ENCODE measurements around the gene ADCY3. TPM values are rescaled to one million over a fixed set of nuclear protein-coding genes. Genes with fewer than 3 reads are reported as not detected.

Gene ADCY3
- total RNA-seq, 4 donors from 2014 or later: 11.7 to 80.2 (median 22.6) TPM

DNA sequence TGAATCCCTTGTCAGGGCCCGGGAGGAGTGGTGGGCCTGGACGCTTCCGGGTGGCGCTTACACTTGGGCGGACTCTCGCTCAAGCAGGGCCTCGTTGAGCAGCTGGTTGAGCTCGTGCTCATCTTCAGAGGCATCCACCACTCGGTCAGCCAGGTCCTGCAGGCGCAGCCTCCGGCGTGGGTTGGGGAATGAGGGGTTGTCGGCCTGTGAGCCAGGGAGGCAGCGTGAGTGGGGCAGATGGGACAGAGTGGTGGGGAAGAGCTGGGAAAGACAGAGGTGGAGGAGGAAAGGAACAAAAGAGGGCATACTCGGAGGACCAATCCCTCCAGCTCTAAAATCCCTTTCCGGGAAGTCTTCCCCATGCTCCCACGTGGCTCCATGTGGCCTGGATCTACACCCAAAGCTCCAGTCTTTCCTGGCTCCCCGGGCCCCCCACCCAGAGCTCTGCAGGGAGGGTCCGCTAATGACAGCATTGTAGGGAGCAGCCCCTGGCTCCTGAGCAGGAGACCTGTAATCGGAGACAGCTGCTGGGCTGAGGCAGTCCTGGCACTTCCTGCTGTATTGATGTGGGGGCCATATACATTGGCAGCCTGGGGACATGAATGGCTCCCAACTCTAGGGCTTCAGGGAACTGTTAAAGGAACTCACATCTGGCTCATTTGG lies 85.2 kb downstream of the ADCY3 start:
- H3K27me3 ChIP-seq: no peaks in the 10 kb centered on the region
- in situ Hi-C loops (cut with MboI; ENCODE audit: low pct_ligation_motif_present in 1 of 4, low pct_unique_long_range_greater_than_20kb in 1 of 4, low sequenced_read_pairs in 3 of 4): no loop called here
- no peak for DNase-seq
- intact Hi-C loops (cut with DNase I; ENCODE audit: low total_unique reads): no loop called here
- H3K9me3 ChIP-seq: no peaks in the 10 kb centered on the region
- H3K4me3 ChIP-seq: no peak overlapping the region
- H3K36me3 ChIP-seq: no peaks in the 10 kb centered on the region
- TF ChIP-seq, protein P1, sequence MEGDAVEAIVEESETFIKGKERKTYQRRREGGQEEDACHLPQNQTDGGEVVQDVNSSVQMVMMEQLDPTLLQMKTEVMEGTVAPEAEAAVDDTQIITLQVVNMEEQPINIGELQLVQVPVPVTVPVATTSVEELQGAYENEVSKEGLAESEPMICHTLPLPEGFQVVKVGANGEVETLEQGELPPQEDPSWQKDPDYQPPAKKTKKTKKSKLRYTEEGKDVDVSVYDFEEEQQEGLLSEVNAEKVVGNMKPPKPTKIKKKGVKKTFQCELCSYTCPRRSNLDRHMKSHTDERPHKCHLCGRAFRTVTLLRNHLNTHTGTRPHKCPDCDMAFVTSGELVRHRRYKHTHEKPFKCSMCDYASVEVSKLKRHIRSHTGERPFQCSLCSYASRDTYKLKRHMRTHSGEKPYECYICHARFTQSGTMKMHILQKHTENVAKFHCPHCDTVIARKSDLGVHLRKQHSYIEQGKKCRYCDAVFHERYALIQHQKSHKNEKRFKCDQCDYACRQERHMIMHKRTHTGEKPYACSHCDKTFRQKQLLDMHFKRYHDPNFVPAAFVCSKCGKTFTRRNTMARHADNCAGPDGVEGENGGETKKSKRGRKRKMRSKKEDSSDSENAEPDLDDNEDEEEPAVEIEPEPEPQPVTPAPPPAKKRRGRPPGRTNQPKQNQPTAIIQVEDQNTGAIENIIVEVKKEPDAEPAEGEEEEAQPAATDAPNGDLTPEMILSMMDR (IDR thresholded peaks at IDR 0.05): no peak
- TF ChIP-seq POLR2AphosphoS5 (IDR thresholded peaks at IDR 0.05) (no peak), EP300 (IDR thresholded peaks at IDR 0.05; ENCODE audit: low read depth) (no peak), POLR2A (IDR thresholded peaks at IDR 0.05) (no peak)
- H3K4me1 ChIP-seq: no peaks in the 10 kb centered on the region
- WGBS, 2 donors (ENCODE audit: low coverage in 1 of 2): 94% methylated on average over 20 of the region's 20 CpGs; no CpG with 5 or more reads in 1 of the 2 donors
- no peak overlapping the region for H3K27ac ChIP-seq

DNA sequence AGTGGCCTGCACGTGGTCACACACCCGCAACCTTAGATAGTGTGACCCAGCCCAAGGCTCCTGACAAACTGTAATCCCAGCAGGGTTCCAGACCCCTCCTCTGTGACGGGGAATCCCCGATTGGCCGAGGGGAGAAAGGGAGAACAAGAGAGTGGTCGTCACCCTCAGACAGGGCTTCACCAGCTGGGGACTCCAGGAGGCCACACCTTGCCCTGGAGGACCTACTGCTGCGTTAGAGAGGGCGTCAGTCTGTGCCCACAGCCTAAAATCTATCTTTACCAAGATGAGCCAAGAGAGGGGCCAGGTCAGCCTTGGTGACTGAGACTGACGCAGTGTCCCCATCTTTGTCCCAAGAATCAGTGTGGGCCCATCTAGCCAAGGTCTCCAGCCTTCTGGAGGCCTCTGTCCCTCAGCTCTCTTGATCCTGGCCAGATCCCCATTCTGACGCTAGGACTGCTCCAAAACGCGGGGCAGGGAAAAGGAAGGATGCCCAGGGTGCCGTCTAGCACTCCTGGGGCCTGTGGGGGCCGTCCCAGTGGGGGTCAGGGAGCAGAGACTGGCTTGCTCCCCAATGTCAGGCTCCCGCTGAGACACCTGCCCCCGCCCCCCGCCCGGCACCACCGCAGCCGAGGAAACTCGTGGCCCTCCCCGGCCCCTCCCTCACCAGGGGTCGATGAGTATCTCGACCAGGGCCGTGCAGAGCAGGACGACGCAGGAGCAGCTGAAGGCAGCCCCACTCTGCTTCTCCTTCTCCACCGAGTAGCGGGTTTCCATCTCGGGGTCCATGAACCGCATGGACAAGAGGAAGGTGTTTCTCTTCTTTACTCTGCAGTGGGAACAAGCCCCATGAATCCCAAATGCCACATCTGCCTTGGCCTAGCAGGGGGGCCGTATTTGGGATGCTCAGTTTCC lies 86.0 kb downstream of the ADCY3 start:
- Histone ChIP-seq H3K36me3 (no peaks in the 10 kb centered on the region), H3K9me3 (no peaks in the 10 kb centered on the region), H3K27me3 (no peaks in the 10 kb centered on the region), H3K4me3 (no peak overlapping the region), H3K4me1 (no peaks in the 10 kb centered on the region), H3K27ac (no peak overlapping the region)
- DNase-seq: no peak
- in situ Hi-C loops (cut with MboI; ENCODE audit: low pct_ligation_motif_present in 1 of 4, low pct_unique_long_range_greater_than_20kb in 1 of 4, low sequenced_read_pairs in 3 of 4): no loop called here
- intact Hi-C loops (cut with DNase I; ENCODE audit: low total_unique reads): no loop called here
- WGBS, 2 donors (ENCODE audit: low coverage in 1 of 2): 90 to 100% methylated on average over 1 to 22 of the region's 32 CpGs
- no peak for TF ChIP-seq POLR2A (IDR thresholded peaks at IDR 0.05)
- TF ChIP-seq POLR2AphosphoS5 (IDR thresholded peaks at IDR 0.05): no peak
- TF ChIP-seq, protein P1 (IDR thresholded peaks at IDR 0.05): no peak
- TF ChIP-seq EP300 (IDR thresholded peaks at IDR 0.05; ENCODE audit: low read depth): no peak

DNA sequence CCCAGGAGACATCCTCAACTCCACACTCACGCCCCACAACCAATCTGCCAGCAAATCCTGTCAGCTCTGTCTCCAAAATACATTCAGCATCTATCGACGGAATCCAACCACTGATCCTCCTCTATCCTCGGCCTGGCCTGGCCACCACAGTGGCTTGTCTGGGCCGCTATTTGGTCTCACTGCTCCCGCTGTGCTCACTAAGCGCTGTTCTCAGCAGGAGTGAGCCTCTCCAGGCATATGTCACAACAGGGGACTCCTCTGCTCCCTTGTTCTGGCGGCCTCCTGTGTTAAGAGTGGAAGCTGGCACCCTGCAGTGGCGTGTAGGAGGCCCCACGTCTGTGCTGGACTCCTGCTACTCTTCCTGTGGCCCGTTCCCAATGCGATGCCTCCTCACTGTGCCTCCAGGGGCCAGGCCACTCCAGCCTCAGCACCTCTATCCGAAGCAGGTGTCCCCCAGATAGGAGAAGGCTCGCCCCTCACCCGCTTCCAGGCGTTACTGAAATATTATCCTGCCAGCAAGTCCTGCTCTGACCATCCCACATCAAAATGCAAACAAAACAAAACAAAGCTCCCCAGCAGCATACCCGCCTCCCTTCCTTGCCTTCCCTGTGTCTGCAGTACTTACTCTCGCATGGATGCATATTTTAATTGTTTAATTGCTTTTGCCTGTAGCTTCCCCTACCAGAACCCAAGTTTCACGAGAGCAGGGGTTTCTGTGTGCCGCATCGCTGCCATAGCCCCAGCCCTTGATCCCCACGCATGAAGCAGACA lies 86.9 kb downstream of the ADCY3 start:
- no peak overlapping the region for H3K4me3 ChIP-seq
- DNase-seq: no peak
- H3K27me3 ChIP-seq: no peaks in the 10 kb centered on the region
- H3K4me1 ChIP-seq: no peaks in the 10 kb centered on the region
- no peaks in the 10 kb centered on the region for H3K36me3 ChIP-seq
- 96 to 100% methylated on average over 6 to 20 of the region's 22 CpGs for WGBS, 2 donors (ENCODE audit: low coverage in 1 of 2)
- H3K27ac ChIP-seq: no peak overlapping the region
- no peaks in the 10 kb centered on the region for H3K9me3 ChIP-seq
- TF ChIP-seq, protein P1 (IDR thresholded peaks at IDR 0.05): no peak
- TF ChIP-seq POLR2A (IDR thresholded peaks at IDR 0.05) (no peak), POLR2AphosphoS5 (IDR thresholded peaks at IDR 0.05) (no peak), EP300 (IDR thresholded peaks at IDR 0.05; ENCODE audit: low read depth) (no peak)
- in situ Hi-C loops (cut with MboI; ENCODE audit: low pct_ligation_motif_present in 1 of 4, low pct_unique_long_range_greater_than_20kb in 1 of 4, low sequenced_read_pairs in 3 of 4): no loop called here
- intact Hi-C loops (cut with DNase I; ENCODE audit: low total_unique reads): no loop called here

DNA sequence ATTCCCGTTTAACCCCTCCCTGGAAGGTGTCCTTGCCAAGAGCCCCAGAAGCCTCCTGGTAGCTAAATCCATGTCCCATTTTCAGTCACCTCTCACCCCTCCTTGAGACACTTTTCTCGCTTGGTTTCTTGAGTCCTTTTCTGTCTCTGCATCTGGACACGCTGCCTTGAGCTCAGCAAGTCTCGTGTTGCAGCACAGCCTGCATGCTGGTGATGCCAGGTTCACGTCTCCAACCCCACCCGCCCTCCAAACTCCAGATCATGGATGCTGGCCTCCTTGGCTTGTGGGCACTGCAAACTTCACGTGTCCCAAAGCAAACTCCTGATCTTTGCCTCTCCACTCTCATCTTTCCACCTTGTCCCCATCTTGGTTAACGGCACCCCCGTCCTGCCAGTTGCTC lies 87.5 kb downstream of the ADCY3 start:
- in situ Hi-C loops (cut with MboI; ENCODE audit: low pct_ligation_motif_present in 1 of 4, low pct_unique_long_range_greater_than_20kb in 1 of 4, low sequenced_read_pairs in 3 of 4) (no loop called here), intact Hi-C loops (cut with DNase I; ENCODE audit: low total_unique reads) (no loop called here)
- WGBS, 2 donors (ENCODE audit: low coverage in 1 of 2): 84% methylated on average over 9 of the region's 9 CpGs; no CpG with 5 or more reads in 1 of the 2 donors

More for the DNA sequence above, 87.5 kb downstream of the ADCY3 start:
- TF ChIP-seq POLR2AphosphoS5 (IDR thresholded peaks at IDR 0.05) (no peak), POLR2A (IDR thresholded peaks at IDR 0.05) (no peak), EP300 (IDR thresholded peaks at IDR 0.05; ENCODE audit: low read depth) (no peak)
- TF ChIP-seq, protein P1 (IDR thresholded peaks at IDR 0.05): no peak
- H3K9me3 ChIP-seq: no peaks in the 10 kb centered on the region
- H3K27me3 ChIP-seq: no peaks in the 10 kb centered on the region
- H3K4me3 ChIP-seq: no peak overlapping the region
- no peak for DNase-seq
- peaks cover under 1 to 3% (median under 1%) of the 10 kb centered on the region in 4 donors for H3K4me1 ChIP-seq
- H3K27ac ChIP-seq: no peak overlapping the region
- H3K36me3 ChIP-seq: no peaks in the 10 kb centered on the region
